Stomach (tissue), 4 donors: ENCODE results near the gene CEMP1.
"Not testable (repeated sequence)": the region's sequence is repeated elsewhere in the genome, so short reads cannot be mapped to it uniquely, and the experiment has no call there.

ENCODE experiments used
- EP300 ChIP-seq: sonication (generic); formaldehyde crosslinking; IDR thresholded peaks from one replicate; pipeline ENCODE4 v1.6.1; 2017; ENCODE audit warnings: antibody characterized with exemption
- POLR2A ChIP-seq, 4 donors: fragments of 450-650 bp; IDR thresholded peaks; one replicate each; pipeline ENCODE4 v1.6.1; 2016; ENCODE audit warnings: antibody characterized with exemption in 4 of 4, control low read depth in 2 of 4, mild to moderate bottlenecking in 1 of 4, moderate library complexity in 1 of 4
- POLR2AphosphoS5 ChIP-seq, 3 donors: sonication (generic); formaldehyde crosslinking; IDR thresholded peaks; one replicate each; pipeline ENCODE4 v1.6.1; 2016; ENCODE audit warnings: antibody characterized with exemption in 3 of 3
- TF ChIP-seq, protein P1 (sequence below), 7 experiments: fragments of 450-650 bp in 4 of 7; fragments of 200-600 bp in 3 of 7; sonication (generic) in 3 of 7; IDR thresholded peaks; one replicate each; pipeline ENCODE4 v1.5.1; 2016 to 2019; ENCODE audit warnings: antibody characterized with exemption in 7 of 7, control low read depth in 2 of 7, mild to moderate bottlenecking in 1 of 7

DNA sequence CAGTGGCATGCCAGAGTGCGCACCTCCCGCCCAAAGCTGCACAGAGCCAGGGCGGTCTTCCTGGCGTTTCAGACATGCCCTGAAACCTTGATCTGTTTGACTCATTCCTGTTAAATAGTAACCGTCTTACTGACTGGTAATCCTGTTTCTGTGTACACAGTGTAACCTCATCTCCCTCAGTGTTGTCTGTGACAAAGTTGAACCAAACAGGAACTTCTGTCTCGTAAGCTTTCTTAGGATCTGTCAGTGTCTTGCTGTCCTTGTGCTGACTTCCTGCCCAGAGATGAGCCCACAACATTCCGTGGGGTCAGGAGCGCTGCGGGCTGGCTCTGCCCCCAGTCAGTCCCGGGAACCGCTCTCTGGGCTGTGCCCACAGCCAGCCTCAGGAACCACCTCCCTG lies 37.4 kb upstream of the CEMP1 start:
- TF ChIP-seq, protein P1, sequence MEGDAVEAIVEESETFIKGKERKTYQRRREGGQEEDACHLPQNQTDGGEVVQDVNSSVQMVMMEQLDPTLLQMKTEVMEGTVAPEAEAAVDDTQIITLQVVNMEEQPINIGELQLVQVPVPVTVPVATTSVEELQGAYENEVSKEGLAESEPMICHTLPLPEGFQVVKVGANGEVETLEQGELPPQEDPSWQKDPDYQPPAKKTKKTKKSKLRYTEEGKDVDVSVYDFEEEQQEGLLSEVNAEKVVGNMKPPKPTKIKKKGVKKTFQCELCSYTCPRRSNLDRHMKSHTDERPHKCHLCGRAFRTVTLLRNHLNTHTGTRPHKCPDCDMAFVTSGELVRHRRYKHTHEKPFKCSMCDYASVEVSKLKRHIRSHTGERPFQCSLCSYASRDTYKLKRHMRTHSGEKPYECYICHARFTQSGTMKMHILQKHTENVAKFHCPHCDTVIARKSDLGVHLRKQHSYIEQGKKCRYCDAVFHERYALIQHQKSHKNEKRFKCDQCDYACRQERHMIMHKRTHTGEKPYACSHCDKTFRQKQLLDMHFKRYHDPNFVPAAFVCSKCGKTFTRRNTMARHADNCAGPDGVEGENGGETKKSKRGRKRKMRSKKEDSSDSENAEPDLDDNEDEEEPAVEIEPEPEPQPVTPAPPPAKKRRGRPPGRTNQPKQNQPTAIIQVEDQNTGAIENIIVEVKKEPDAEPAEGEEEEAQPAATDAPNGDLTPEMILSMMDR (IDR thresholded peaks at IDR 0.05): not testable (repeated sequence)
- not testable (repeated sequence) for TF ChIP-seq POLR2A (IDR thresholded peaks at IDR 0.05); POLR2AphosphoS5 (IDR thresholded peaks at IDR 0.05); EP300
